ENCODE measurements around the gene SLC30A3. TPM values are rescaled to one million over a fixed set of nuclear protein-coding genes. Genes with fewer than 3 reads are reported as not detected.

SLC30A3 gene
- total RNA-seq, 4 donors from 2014 or later = 0.44 TPM; not detected in 3

GRCh38 chr2:27307287-27307544 is 44.4 kb upstream of the SLC30A3 start:
- H3K36me3 ChIP-seq = peaks cover 0 to 47% (median 0%) of the 10 kb centered on the region in 3 donors
- DNase-seq (ENCODE audit: low spot score in 2 of 2) = no peak
- peaks cover 0 to 46% of the 10 kb centered on the region in 2 donors for H3K27me3 ChIP-seq
- no peak overlapping the region for H3K27ac ChIP-seq
- 10 to 11% methylated on average over 14 of the region's 14 CpGs for WGBS, 2 donors
- TF ChIP-seq CTCF (IDR thresholded peaks at IDR 0.05) (no peak), POLR2A (IDR thresholded peaks at IDR 0.05) (no peak), EP300 (IDR thresholded peaks at IDR 0.05) (no peak)
- no peak overlapping the region for H3K4me3 ChIP-seq
- peaks cover 0 to 32% (median 12%) of the 10 kb centered on the region in 4 donors for H3K4me1 ChIP-seq
- H3K9me3 ChIP-seq = no peaks in the 10 kb centered on the region

GRCh38 chr2:27306573-27307286 is 43.9 kb upstream of the SLC30A3 start:
- 4 to 5% methylated on average over 29 to 49 of the region's 51 CpGs for WGBS, 2 donors
- H3K9me3 ChIP-seq = no peaks in the 10 kb centered on the region
- peaks cover 0 to 32% (median 12%) of the 10 kb centered on the region in 4 donors for H3K4me1 ChIP-seq
- DNase-seq (ENCODE audit: low spot score in 2 of 2) = no peak
- no peak overlapping the region for H3K4me3 ChIP-seq
- no peak for TF ChIP-seq EP300 (IDR thresholded peaks at IDR 0.05)
- TF ChIP-seq CTCF (IDR thresholded peaks at IDR 0.05) = no peak
- no peak for TF ChIP-seq POLR2A (IDR thresholded peaks at IDR 0.05)
- peaks cover 0 to 42% (median 0%) of the 10 kb centered on the region in 3 donors for H3K36me3 ChIP-seq
- H3K27ac ChIP-seq = no peak overlapping the region
- peaks cover 0 to 46% of the 10 kb centered on the region in 2 donors for H3K27me3 ChIP-seq

- H3K9me3 ChIP-seq = no peaks in the 10 kb centered on the region
- DNase-seq (ENCODE audit: low spot score in 2 of 2) = no peak
- peaks cover 0 to 46% of the 10 kb centered on the region in 2 donors for H3K27me3 ChIP-seq
- H3K27ac ChIP-seq = no peak overlapping the region
- peaks cover 0 to 36% (median 0%) of the 10 kb centered on the region in 3 donors for H3K36me3 ChIP-seq
- 34 to 42% methylated on average over 16 to 22 of the region's 26 CpGs for WGBS, 2 donors
- TF ChIP-seq POLR2A (IDR thresholded peaks at IDR 0.05) (no peak), EP300 (IDR thresholded peaks at IDR 0.05) (no peak), CTCF (IDR thresholded peaks at IDR 0.05) (no peak)
- H3K4me3 ChIP-seq = no peak overlapping the region
- H3K4me1 ChIP-seq = peaks cover 0 to 32% (median 12%) of the 10 kb centered on the region in 4 donors
These were observed 43.3 kb upstream of the SLC30A3 start for GRCh38 chr2:27306136-27306535.

- TF ChIP-seq EP300 (IDR thresholded peaks at IDR 0.05) (no peak), POLR2A (IDR thresholded peaks at IDR 0.05) (no peak), CTCF (IDR thresholded peaks at IDR 0.05) (no peak)
- Histone ChIP-seq H3K27ac (no peak overlapping the region), H3K27me3 (peaks cover 0 to 46% of the 10 kb centered on the region in 2 donors), H3K4me1 (peaks cover 0 to 32% (median 12%) of the 10 kb centered on the region in 4 donors), H3K36me3 (peaks cover 0 to 30% (median 0%) of the 10 kb centered on the region in 3 donors), H3K9me3 (no peaks in the 10 kb centered on the region), H3K4me3 (no peak overlapping the region)
- DNase-seq (ENCODE audit: low spot score in 2 of 2) = no peak
- WGBS, 2 donors = 89 to 94% methylated on average over 15 to 16 of the region's 16 CpGs
These were observed 42.7 kb upstream of the SLC30A3 start for GRCh38 chr2:27305516-27305915.

- no peak for DNase-seq (ENCODE audit: low spot score in 2 of 2)
- H3K27me3 ChIP-seq = peaks cover 0 to 46% of the 10 kb centered on the region in 2 donors
- WGBS, 2 donors = 85% methylated on average over 13 of the region's 13 CpGs
- H3K27ac ChIP-seq = no peak overlapping the region
- H3K9me3 ChIP-seq = no peaks in the 10 kb centered on the region
- no peak overlapping the region for H3K4me3 ChIP-seq
- H3K36me3 ChIP-seq = peaks cover 0 to 22% (median 0%) of the 10 kb centered on the region in 3 donors
- TF ChIP-seq POLR2A (IDR thresholded peaks at IDR 0.05) = no peak
- no peak for TF ChIP-seq EP300 (IDR thresholded peaks at IDR 0.05)
- TF ChIP-seq CTCF (IDR thresholded peaks at IDR 0.05) = no peak
- peaks cover 0 to 32% (median 12%) of the 10 kb centered on the region in 4 donors for H3K4me1 ChIP-seq
These were observed 41.8 kb upstream of the SLC30A3 start for GRCh38 chr2:27304488-27305240.

All from tibial nerve (tissue), 4 donors.